HCT116 (cell line): ENCODE data around the gene FH. TPM values are rescaled to one million over a fixed set of nuclear protein-coding genes. Genes with fewer than 3 reads are reported as not detected.

Experiments
- ATAC-seq: fragments of 200-7000 bp; cut with Tn5 transposase; 2 replicates; pipeline ENCODE4 v1.9.1; 2020; ENCODE audit warnings: mild to moderate bottlenecking, moderate library complexity
- BruUV-seq: library from RNA; stranded (reverse); fragments of 400-500 nt; replicated peaks from 2 replicates; lab custom pipeline; 2021; lab: Mats Ljungman, UMichigan
- CTCF ChIA-PET: fragments of 300-600 bp; sonication (Branson Sonifier 250); formaldehyde crosslinking; loops from one replicate; lab custom pipeline; 2021; ENCODE audit warnings: antibody characterized with exemption; lab: Charles Lee
- POLR2A ChIA-PET: fragments of 300-600, 350-600 bp; sonication (Branson Sonifier 250); formaldehyde crosslinking; loops from one replicate; lab custom pipeline; 2021; ENCODE audit warnings: antibody characterized with exemption; lab: Charles Lee
- RAD21 ChIA-PET, 2 experiments: fragments of 300-600 bp; sonication (Branson Sonifier 250); formaldehyde crosslinking; loops; one replicate each; lab custom pipeline; 2023; ENCODE audit warnings: low total read pairs in 2 of 2; ENCODE audit not compliant: uncharacterized antibody in 2 of 2, unreplicated experiment in 2 of 2, low non-redundant PET in 1 of 2; lab: Charles Lee
- DNase-seq: peaks from one replicate; pipeline ENCODE4 v3.0.0-alpha.2; 2010; ENCODE audit warnings: low read depth, low spot score
- H2AFZ ChIP-seq: fragments of 200-600 bp; shearing (Covaris generic), sonication (generic); 2 replicates; pipeline ENCODE4 v1.6.1; 2017; ENCODE audit warnings: low read depth, mixed run types, mixed read lengths, antibody characterized with exemption, low read length; ENCODE audit not compliant: poor library complexity, severe bottlenecking
- H3K27ac ChIP-seq: 2 replicates; pipeline ENCODE4 v1.5.1; 2012; ENCODE audit warnings: low read depth, low read length
- H3K27me3 ChIP-seq: fragments of 200-600 bp; sonication (generic); 2 replicates; pipeline ENCODE4 v1.6.1; 2016; ENCODE audit warnings: mixed run types, low read length, mixed read lengths; ENCODE audit not compliant: insufficient read depth
- H3K36me3 ChIP-seq, 2 experiments: fragments of 200-500 bp in 1 of 2; fragments of 200-600 bp in 1 of 2; sonication (Bioruptor generic) in 1 of 2; sonication (generic) in 1 of 2; 2 replicates each; pipeline versions ENCODE4 v1.5.1 to v1.6.1; 2014 to 2016; ENCODE audit warnings: low read length in 2 of 2, inconsistent platforms in 1 of 2, mixed read lengths in 1 of 2, mixed run types in 1 of 2; ENCODE audit not compliant: insufficient read depth in 2 of 2, control insufficient read depth in 1 of 2
- H3K4me1 ChIP-seq, 2 experiments: fragments of 200-600 bp in 1 of 2; sonication (generic) in 1 of 2; 2 replicates each; pipeline versions ENCODE4 v1.5.1 to v1.6.1; 2012 to 2017; ENCODE audit warnings: low read length in 2 of 2, inconsistent platforms in 1 of 2, mild to moderate bottlenecking in 1 of 2, mixed read lengths in 1 of 2, mixed run types in 1 of 2, moderate library complexity in 1 of 2; ENCODE audit not compliant: insufficient read depth in 2 of 2, control insufficient read depth in 1 of 2
- H3K4me2 ChIP-seq: fragments of 200-600 bp; sonication (generic); 2 replicates; pipeline ENCODE4 v1.6.1; 2017; ENCODE audit warnings: mixed run types, low read length, mixed read lengths
- H3K4me3 ChIP-seq, 2 experiments: fragments of 200-600 bp in 1 of 2; sonication (generic) in 1 of 2; replicated peaks in 1 of 2; 2 replicates each; pipeline ENCODE4 v1.5.1; 2011 to 2016; ENCODE audit warnings: low read length in 2 of 2, control low read depth in 1 of 2, low read depth in 1 of 2, mild to moderate bottlenecking in 1 of 2, mixed read lengths in 1 of 2, mixed run types in 1 of 2
- H3K79me2 ChIP-seq: fragments of 200-600 bp; sonication (generic); 2 replicates; pipeline ENCODE4 v1.6.1; 2017; ENCODE audit warnings: mild to moderate bottlenecking, mixed run types, low read length, moderate library complexity, mixed read lengths; ENCODE audit not compliant: insufficient read depth
- H3K9ac ChIP-seq: fragments of 200-600 bp; sonication (generic); 2 replicates; pipeline ENCODE4 v1.6.1; 2016; ENCODE audit warnings: low read length, mixed read lengths
- H3K9me2 ChIP-seq: fragments of 200-600 bp; sonication (generic), shearing (Covaris generic); 2 replicates; pipeline ENCODE4 v1.6.1; 2017; ENCODE audit warnings: mixed run types, mild to moderate bottlenecking, moderate library complexity; ENCODE audit not compliant: insufficient read depth
- H3K9me3 ChIP-seq, 2 experiments: fragments of 200-500 bp in 1 of 2; fragments of 200-600 bp in 1 of 2; sonication (Bioruptor generic) in 1 of 2; sonication (generic) in 1 of 2; 2 replicates each; pipeline ENCODE4 v1.6.1; 2014 to 2017; ENCODE audit warnings: low read length in 2 of 2, mixed read lengths in 2 of 2, inconsistent platforms in 1 of 2, low read depth in 1 of 2, mild to moderate bottlenecking in 1 of 2, mixed run types in 1 of 2, moderate library complexity in 1 of 2; ENCODE audit not compliant: control insufficient read depth in 1 of 2, insufficient read depth in 1 of 2
- H4K20me1 ChIP-seq: fragments of 200-600 bp; sonication (generic), shearing (Covaris generic); 2 replicates; pipeline ENCODE4 v1.6.1; 2017; ENCODE audit warnings: mixed run types, mild to moderate bottlenecking, moderate library complexity; ENCODE audit not compliant: insufficient read depth
- ELF1 ChIP-seq: IDR thresholded peaks from 2 replicates; pipeline ENCODE4 v1.6.1; 2012; ENCODE audit warnings: low read depth, borderline replicate concordance
- EZH2 ChIP-seq: fragments of 200-600 bp; sonication (generic); IDR thresholded peaks from 2 replicates; pipeline ENCODE4 v1.6.1; 2017; ENCODE audit warnings: antibody characterized with exemption, mixed run types
- EZH2phosphoT487 ChIP-seq: fragments of 200-600 bp; IDR thresholded peaks from 2 replicates; pipeline ENCODE4 v1.6.1; 2018; ENCODE audit warnings: antibody characterized with exemption, borderline replicate concordance
- JUND ChIP-seq: IDR thresholded peaks from 2 replicates; pipeline ENCODE4 v1.6.1; 2012
- POLR2A ChIP-seq: IDR thresholded peaks from 2 replicates; pipeline ENCODE4 v1.7.0; 2011; ENCODE audit warnings: borderline replicate concordance; ENCODE audit not compliant: insufficient read depth, insufficient read length; ENCODE audit errors: extremely low read depth
- RAD21 ChIP-seq: IDR thresholded peaks from 2 replicates; pipeline ENCODE4 v1.6.1; 2012; ENCODE audit warnings: low read depth, mild to moderate bottlenecking
- SIN3A ChIP-seq: IDR thresholded peaks from 2 replicates; pipeline ENCODE4 v1.6.1; 2012; ENCODE audit warnings: low read depth
- TCF7L2 ChIP-seq: IDR thresholded peaks from 2 replicates; pipeline ENCODE4 v1.7.0; 2011; ENCODE audit warnings: borderline replicate concordance, inconsistent platforms; ENCODE audit not compliant: insufficient read depth, insufficient read length; ENCODE audit errors: extremely low read depth
- ZNF274 ChIP-seq: fragments of 200-500 bp; sonication (Bioruptor generic); IDR thresholded peaks from 2 replicates; pipeline ENCODE4 v1.6.1; 2014; ENCODE audit warnings: mild to moderate bottlenecking, low read depth, low read length, inconsistent platforms
- intact Hi-C: fragments of 100-400 bp; cut with micrococcal nuclease; formaldehyde crosslinking; loops from 2 replicates; pipeline ENCODE4 v1.10.0; 2022
- total RNA-seq: library from RNA; stranded (reverse); gene quantifications from one replicate; pipeline ENCODE4 v1.2.1, GENCODE V29; 2021; ENCODE audit not compliant: unreplicated experiment
- TF ChIP-seq, protein P1 (sequence below): IDR thresholded peaks from 2 replicates; pipeline ENCODE4 v1.6.1; 2012; ENCODE audit warnings: low read depth

Gene FH
- total RNA-seq, 1 experiment from 2014 or later, result 67.7 TPM

DNA sequence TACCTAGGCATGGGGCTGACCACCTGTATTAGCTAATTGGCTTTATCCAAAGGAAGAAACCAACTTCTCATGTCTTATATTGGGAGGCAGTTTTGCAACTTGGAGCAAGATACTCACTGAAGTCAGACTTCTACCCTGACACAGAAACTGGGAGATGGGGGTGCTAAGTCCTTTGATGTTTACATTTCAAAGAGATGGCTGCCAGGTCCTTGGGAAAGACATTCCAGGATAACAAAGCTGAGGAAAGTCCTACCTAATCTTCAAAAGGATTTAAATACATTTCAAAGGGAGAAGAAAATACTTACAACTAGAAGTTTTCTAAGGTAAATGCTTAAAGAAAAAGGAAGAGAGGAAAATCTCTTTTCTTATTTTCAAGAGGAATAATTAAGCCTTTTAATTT is 62.1 kb downstream of the FH start:
- Histone ChIP-seq H3K4me3 (no peak overlapping the region), H3K36me3 (no peaks in the 10 kb centered on the region), H3K27ac (no peak overlapping the region), H3K27me3 (no peaks in the 10 kb centered on the region), H3K9me2 (no peaks in the 10 kb centered on the region), H2AFZ (no peak overlapping the region), H3K9me3 (no peaks in the 10 kb centered on the region), H3K79me2 (no peaks in the 10 kb centered on the region), H3K4me2 (no peak overlapping the region), H4K20me1 (no peaks in the 10 kb centered on the region), H3K4me1 (no peaks in the 10 kb centered on the region), H3K9ac (no peak overlapping the region)
- ChIA-PET RAD21 (no interaction called here), POLR2A (no interaction called here), CTCF (no interaction called here)
- DNase-seq (no peak), ATAC-seq (no peak)
- intact Hi-C loops, result no loop called here
- BruUV-seq, result no TSS peak
- no peak for TF ChIP-seq JUND
- TF ChIP-seq EZH2, result no peak
- no peak for TF ChIP-seq TCF7L2
- no peak for TF ChIP-seq SIN3A
- TF ChIP-seq EZH2phosphoT487, result no peak
- no peak for TF ChIP-seq RAD21
- TF ChIP-seq ELF1, result no peak
- no peak for TF ChIP-seq ZNF274
- TF ChIP-seq POLR2A, result no peak
- TF ChIP-seq, protein P1, sequence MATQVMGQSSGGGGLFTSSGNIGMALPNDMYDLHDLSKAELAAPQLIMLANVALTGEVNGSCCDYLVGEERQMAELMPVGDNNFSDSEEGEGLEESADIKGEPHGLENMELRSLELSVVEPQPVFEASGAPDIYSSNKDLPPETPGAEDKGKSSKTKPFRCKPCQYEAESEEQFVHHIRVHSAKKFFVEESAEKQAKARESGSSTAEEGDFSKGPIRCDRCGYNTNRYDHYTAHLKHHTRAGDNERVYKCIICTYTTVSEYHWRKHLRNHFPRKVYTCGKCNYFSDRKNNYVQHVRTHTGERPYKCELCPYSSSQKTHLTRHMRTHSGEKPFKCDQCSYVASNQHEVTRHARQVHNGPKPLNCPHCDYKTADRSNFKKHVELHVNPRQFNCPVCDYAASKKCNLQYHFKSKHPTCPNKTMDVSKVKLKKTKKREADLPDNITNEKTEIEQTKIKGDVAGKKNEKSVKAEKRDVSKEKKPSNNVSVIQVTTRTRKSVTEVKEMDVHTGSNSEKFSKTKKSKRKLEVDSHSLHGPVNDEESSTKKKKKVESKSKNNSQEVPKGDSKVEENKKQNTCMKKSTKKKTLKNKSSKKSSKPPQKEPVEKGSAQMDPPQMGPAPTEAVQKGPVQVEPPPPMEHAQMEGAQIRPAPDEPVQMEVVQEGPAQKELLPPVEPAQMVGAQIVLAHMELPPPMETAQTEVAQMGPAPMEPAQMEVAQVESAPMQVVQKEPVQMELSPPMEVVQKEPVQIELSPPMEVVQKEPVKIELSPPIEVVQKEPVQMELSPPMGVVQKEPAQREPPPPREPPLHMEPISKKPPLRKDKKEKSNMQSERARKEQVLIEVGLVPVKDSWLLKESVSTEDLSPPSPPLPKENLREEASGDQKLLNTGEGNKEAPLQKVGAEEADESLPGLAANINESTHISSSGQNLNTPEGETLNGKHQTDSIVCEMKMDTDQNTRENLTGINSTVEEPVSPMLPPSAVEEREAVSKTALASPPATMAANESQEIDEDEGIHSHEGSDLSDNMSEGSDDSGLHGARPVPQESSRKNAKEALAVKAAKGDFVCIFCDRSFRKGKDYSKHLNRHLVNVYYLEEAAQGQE, result no peak
